ENCODE results near the gene RBFOX1. TPM values are rescaled to one million over a fixed set of nuclear protein-coding genes. Genes with fewer than 3 reads are reported as not detected.

RBFOX1 gene
- total and polyA plus RNA-seq, 2 donors (not counting 1 experiment from before 2014, with no cell fraction given), result not detected

GRCh38 chr16:7438601-7439000, 106.0 kb downstream of the RBFOX1 start:
- Mint-ChIP-seq H3K9me3 (ENCODE audit: insufficient read depth) (no peaks in the 10 kb centered on the region), H3K4me1 (no peaks in the 10 kb centered on the region), H3K27ac (no peak overlapping the region), H3K27me3 (no peaks in the 10 kb centered on the region), H3K4me3 (no peak overlapping the region)
- 89% methylated on average over 5 of the region's 5 CpGs for WGBS (ENCODE audit: insufficient coverage)
- Histone ChIP-seq H3K4me2 (replicated peaks; ENCODE audit: low read depth, low read length, poor library complexity, severe bottlenecking) (no peak overlapping the region), H3K27ac (ENCODE audit: low read length in 2 of 2) (no peak overlapping the region), H3K27me3 (replicated peaks in 1 of 4; ENCODE audit: control extremely low read depth in 1 of 4, control insufficient read depth in 3 of 4, insufficient read depth in 4 of 4, low read length in 3 of 4) (no peaks in the 10 kb centered on the region), H3K4me3 (ENCODE audit: control extremely low read depth in 1 of 5, extremely low read depth in 1 of 5, insufficient read depth in 1 of 5, low read depth in 2 of 5, low read length in 4 of 5) (no peak overlapping the region), H2AFZ (ENCODE audit: insufficient read depth, low read depth, low read length, poor library complexity, severe bottlenecking) (no peak overlapping the region), H3K79me2 (ENCODE audit: control insufficient read depth, insufficient read depth, low read length) (no peaks in the 10 kb centered on the region), H3K36me3 (replicated peaks in 1 of 2; ENCODE audit: control extremely low read depth in 1 of 2, control insufficient read depth in 1 of 2, extremely low read depth in 1 of 2, insufficient read depth in 2 of 2, low read length in 1 of 2) (no peaks in the 10 kb centered on the region), H4K20me1 (ENCODE audit: control insufficient read depth, insufficient read depth, low read length, poor library complexity, severe bottlenecking) (no peaks in the 10 kb centered on the region), H3K4me1 (ENCODE audit: control insufficient read depth in 2 of 2, insufficient read depth in 2 of 2, low read length in 2 of 2) (no peaks in the 10 kb centered on the region), H3K9ac (ENCODE audit: low read length) (no peak overlapping the region), H3K9me3 (ENCODE audit: control extremely low read depth in 1 of 3, control insufficient read depth in 2 of 3, insufficient read depth in 1 of 3, low read length in 2 of 3) (peaks cover 0 to 14% (median 3%) of the 10 kb centered on the region in 3 donors)
- ChIA-PET CTCF (no interaction called here), POLR2A (no interaction called here)
- intact Hi-C loops (cut with micrococcal nuclease), result no loop called here
- TF ChIP-seq EZH2 (IDR thresholded peaks at IDR 0.05; ENCODE audit: borderline replicate concordance, insufficient read depth, low read depth, low read length, poor library complexity, severe bottlenecking), result no peak
- TF ChIP-seq, protein P1, sequence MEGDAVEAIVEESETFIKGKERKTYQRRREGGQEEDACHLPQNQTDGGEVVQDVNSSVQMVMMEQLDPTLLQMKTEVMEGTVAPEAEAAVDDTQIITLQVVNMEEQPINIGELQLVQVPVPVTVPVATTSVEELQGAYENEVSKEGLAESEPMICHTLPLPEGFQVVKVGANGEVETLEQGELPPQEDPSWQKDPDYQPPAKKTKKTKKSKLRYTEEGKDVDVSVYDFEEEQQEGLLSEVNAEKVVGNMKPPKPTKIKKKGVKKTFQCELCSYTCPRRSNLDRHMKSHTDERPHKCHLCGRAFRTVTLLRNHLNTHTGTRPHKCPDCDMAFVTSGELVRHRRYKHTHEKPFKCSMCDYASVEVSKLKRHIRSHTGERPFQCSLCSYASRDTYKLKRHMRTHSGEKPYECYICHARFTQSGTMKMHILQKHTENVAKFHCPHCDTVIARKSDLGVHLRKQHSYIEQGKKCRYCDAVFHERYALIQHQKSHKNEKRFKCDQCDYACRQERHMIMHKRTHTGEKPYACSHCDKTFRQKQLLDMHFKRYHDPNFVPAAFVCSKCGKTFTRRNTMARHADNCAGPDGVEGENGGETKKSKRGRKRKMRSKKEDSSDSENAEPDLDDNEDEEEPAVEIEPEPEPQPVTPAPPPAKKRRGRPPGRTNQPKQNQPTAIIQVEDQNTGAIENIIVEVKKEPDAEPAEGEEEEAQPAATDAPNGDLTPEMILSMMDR (IDR thresholded peaks at IDR 0.05), result no peak
- ATAC-seq (ENCODE audit: low read depth) (no peak), DNase-seq (no peak)

- Mint-ChIP-seq H3K27ac (no peak overlapping the region), H3K27me3 (no peaks in the 10 kb centered on the region), H3K9me3 (ENCODE audit: insufficient read depth) (no peaks in the 10 kb centered on the region), H3K4me1 (no peaks in the 10 kb centered on the region), H3K4me3 (no peak overlapping the region)
- Histone ChIP-seq H3K79me2 (ENCODE audit: control insufficient read depth, insufficient read depth, low read length) (no peaks in the 10 kb centered on the region), H2AFZ (ENCODE audit: insufficient read depth, low read depth, low read length, poor library complexity, severe bottlenecking) (no peak overlapping the region), H3K4me2 (replicated peaks; ENCODE audit: low read depth, low read length, poor library complexity, severe bottlenecking) (no peak overlapping the region), H3K4me1 (ENCODE audit: control insufficient read depth in 2 of 2, insufficient read depth in 2 of 2, low read length in 2 of 2) (no peaks in the 10 kb centered on the region), H3K36me3 (replicated peaks in 1 of 2; ENCODE audit: control extremely low read depth in 1 of 2, control insufficient read depth in 1 of 2, extremely low read depth in 1 of 2, insufficient read depth in 2 of 2, low read length in 1 of 2) (no peaks in the 10 kb centered on the region), H3K9me3 (ENCODE audit: control extremely low read depth in 1 of 3, control insufficient read depth in 2 of 3, insufficient read depth in 1 of 3, low read length in 2 of 3) (peaks cover 0 to 14% (median 3%) of the 10 kb centered on the region in 3 donors), H3K4me3 (ENCODE audit: control extremely low read depth in 1 of 5, extremely low read depth in 1 of 5, insufficient read depth in 1 of 5, low read depth in 2 of 5, low read length in 4 of 5) (no peak overlapping the region), H4K20me1 (ENCODE audit: control insufficient read depth, insufficient read depth, low read length, poor library complexity, severe bottlenecking) (no peaks in the 10 kb centered on the region), H3K27me3 (replicated peaks in 1 of 4; ENCODE audit: control extremely low read depth in 1 of 4, control insufficient read depth in 3 of 4, insufficient read depth in 4 of 4, low read length in 3 of 4) (no peaks in the 10 kb centered on the region), H3K27ac (ENCODE audit: low read length in 2 of 2) (no peak overlapping the region), H3K9ac (ENCODE audit: low read length) (no peak overlapping the region)
- DNase-seq (no peak), ATAC-seq (ENCODE audit: low read depth) (no peak)
- ChIA-PET CTCF (interaction anchor here (0.6 kb wide), 1 partner anchor 15 kb away, joined by 4 read pairs; no protein-coding TSS in a partner anchor), POLR2A (no interaction called here)
- TF ChIP-seq EZH2 (IDR thresholded peaks at IDR 0.05; ENCODE audit: borderline replicate concordance, insufficient read depth, low read depth, low read length, poor library complexity, severe bottlenecking), result no peak
- TF ChIP-seq, protein P1 (IDR thresholded peaks at IDR 0.05), result no peak
- no CpG with 5 or more reads among the region's 4 CpGs for WGBS (ENCODE audit: insufficient coverage)
- intact Hi-C loops (cut with micrococcal nuclease), result no loop called here
Observed at GRCh38 chr16:7439518-7439917, 106.9 kb downstream of the RBFOX1 start.
